MM.1S (cell line): ENCODE data around the gene ADAM19.

Experiments used
- EZH2 ChIP-seq: fragments of 300-600 bp; sonication (generic); optimal IDR thresholded peaks from 2 replicates; pipeline ENCODE3; 2017; ENCODE audit warnings: low read depth, mild to moderate bottlenecking, antibody characterized with exemption, low read length, mixed read lengths
- TF ChIP-seq, protein P1 (sequence below): fragments of 300-600 bp; sonication (generic); IDR thresholded peaks from 2 replicates; pipeline ENCODE4 v1.5.1; 2016; ENCODE audit warnings: antibody characterized with exemption, low read length, mixed read lengths

DNA sequence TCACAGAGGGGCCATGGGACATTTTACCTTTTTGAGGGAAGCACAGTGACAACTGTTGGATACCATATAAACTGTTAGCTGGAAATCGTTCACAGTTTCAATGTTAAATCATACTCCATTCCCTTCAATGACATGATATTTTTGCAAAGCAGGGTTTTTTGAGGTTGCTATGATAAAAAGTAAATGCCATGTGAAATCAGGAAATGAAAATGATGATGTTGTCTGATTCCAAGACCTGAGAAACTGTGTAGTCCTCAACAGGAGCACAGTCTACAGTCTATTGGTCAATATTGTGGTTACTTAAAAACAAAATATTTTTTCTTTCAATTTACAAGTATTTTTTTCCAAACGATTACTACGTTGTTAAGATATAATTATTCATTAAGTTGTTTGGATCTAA lies 24.0 kb upstream of the ADAM19 start:
- TF ChIP-seq, protein P1, sequence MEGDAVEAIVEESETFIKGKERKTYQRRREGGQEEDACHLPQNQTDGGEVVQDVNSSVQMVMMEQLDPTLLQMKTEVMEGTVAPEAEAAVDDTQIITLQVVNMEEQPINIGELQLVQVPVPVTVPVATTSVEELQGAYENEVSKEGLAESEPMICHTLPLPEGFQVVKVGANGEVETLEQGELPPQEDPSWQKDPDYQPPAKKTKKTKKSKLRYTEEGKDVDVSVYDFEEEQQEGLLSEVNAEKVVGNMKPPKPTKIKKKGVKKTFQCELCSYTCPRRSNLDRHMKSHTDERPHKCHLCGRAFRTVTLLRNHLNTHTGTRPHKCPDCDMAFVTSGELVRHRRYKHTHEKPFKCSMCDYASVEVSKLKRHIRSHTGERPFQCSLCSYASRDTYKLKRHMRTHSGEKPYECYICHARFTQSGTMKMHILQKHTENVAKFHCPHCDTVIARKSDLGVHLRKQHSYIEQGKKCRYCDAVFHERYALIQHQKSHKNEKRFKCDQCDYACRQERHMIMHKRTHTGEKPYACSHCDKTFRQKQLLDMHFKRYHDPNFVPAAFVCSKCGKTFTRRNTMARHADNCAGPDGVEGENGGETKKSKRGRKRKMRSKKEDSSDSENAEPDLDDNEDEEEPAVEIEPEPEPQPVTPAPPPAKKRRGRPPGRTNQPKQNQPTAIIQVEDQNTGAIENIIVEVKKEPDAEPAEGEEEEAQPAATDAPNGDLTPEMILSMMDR: no peak
- no peak for TF ChIP-seq EZH2
